ENCODE results near the gene KLHL40. TPM values are rescaled to one million over a fixed set of nuclear protein-coding genes. Genes with fewer than 3 reads are reported as not detected.

KLHL40 gene
- total and polyA plus RNA-seq, 2 donors (not counting 1 experiment from before 2014, with no cell fraction given) = not detected

DNA sequence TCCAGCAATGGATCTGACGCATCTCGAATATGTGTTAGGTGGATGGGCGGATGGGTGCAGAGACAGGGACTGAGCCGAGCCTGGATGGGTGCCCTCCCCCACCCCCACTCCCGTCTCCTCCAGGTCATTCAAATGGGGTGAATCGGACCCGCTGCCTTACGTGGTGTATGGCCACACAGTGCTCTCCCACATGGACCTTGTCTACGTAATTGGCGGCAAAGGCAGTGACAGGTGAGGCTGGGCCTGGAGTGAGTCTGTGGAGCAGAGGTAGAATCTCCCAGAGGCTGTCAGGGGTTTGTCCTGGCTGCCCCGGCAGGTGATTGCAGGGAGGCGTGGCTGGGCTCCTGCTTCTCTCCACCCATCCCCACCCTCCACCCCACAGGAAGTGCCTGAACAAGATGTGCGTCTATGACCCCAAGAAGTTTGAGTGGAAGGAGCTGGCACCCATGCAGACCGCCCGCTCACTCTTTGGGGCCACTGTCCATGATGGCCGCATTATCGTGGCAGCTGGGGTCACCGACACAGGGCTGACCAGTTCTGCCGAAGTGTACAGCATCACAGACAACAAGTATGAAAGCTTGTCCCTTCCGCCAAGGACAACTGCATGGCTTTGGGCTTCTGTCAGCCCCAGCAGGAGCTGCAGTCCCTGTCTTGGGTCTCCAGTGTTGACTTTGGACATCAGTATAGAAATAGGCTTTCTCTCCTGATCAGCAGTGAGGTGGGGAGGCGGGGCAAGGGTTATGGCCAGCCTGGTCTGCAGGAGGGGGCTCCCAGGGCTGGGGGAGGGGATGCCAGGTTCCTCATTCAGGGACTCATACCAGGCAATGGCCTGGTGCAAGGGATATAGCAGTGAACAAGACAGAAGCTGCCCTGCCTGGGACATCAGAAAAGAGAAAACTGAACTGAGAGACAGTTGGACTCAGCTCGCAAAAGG, 3.4 kb downstream of the KLHL40 start:
- Histone ChIP-seq H3K36me3 (replicated peaks in 1 of 2; ENCODE audit: control extremely low read depth in 1 of 2, control insufficient read depth in 1 of 2, extremely low read depth in 1 of 2, insufficient read depth in 2 of 2, low read length in 1 of 2) (no peaks in the 10 kb centered on the region), H2AFZ (ENCODE audit: insufficient read depth, low read depth, low read length, poor library complexity, severe bottlenecking) (no peak overlapping the region), H3K4me1 (ENCODE audit: control insufficient read depth in 2 of 2, insufficient read depth in 2 of 2, low read length in 2 of 2) (no peaks in the 10 kb centered on the region), H3K27me3 (replicated peaks in 1 of 4; ENCODE audit: control extremely low read depth in 1 of 4, control insufficient read depth in 3 of 4, insufficient read depth in 4 of 4, low read length in 3 of 4) (peaks cover 0 to 20% (median 0%) of the 10 kb centered on the region in 4 experiments), H3K4me3 (ENCODE audit: control extremely low read depth in 1 of 5, extremely low read depth in 1 of 5, insufficient read depth in 1 of 5, low read depth in 2 of 5, low read length in 4 of 5) (no peak overlapping the region), H3K4me2 (replicated peaks; ENCODE audit: low read depth, low read length, poor library complexity, severe bottlenecking) (no peak overlapping the region), H3K9ac (ENCODE audit: low read length) (no peak overlapping the region), H3K27ac (ENCODE audit: low read length in 2 of 2) (no peak overlapping the region), H3K79me2 (ENCODE audit: control insufficient read depth, insufficient read depth, low read length) (no peaks in the 10 kb centered on the region), H3K9me3 (ENCODE audit: control extremely low read depth in 1 of 3, control insufficient read depth in 2 of 3, insufficient read depth in 1 of 3, low read length in 2 of 3) (no peaks in the 10 kb centered on the region), H4K20me1 (ENCODE audit: control insufficient read depth, insufficient read depth, low read length, poor library complexity, severe bottlenecking) (no peaks in the 10 kb centered on the region)
- no peak for ATAC-seq (ENCODE audit: low read depth)
- ChIA-PET CTCF (no interaction called here), POLR2A (no interaction called here)
- Mint-ChIP-seq H3K4me1 (peaks cover 2% of the 10 kb centered on the region), H3K27me3 (peaks cover 21% of the 10 kb centered on the region), H3K27ac (no peak overlapping the region), H3K4me3 (no peak overlapping the region), H3K9me3 (ENCODE audit: insufficient read depth) (no peaks in the 10 kb centered on the region)
- no peak for DNase-seq
- TF ChIP-seq, protein P1, sequence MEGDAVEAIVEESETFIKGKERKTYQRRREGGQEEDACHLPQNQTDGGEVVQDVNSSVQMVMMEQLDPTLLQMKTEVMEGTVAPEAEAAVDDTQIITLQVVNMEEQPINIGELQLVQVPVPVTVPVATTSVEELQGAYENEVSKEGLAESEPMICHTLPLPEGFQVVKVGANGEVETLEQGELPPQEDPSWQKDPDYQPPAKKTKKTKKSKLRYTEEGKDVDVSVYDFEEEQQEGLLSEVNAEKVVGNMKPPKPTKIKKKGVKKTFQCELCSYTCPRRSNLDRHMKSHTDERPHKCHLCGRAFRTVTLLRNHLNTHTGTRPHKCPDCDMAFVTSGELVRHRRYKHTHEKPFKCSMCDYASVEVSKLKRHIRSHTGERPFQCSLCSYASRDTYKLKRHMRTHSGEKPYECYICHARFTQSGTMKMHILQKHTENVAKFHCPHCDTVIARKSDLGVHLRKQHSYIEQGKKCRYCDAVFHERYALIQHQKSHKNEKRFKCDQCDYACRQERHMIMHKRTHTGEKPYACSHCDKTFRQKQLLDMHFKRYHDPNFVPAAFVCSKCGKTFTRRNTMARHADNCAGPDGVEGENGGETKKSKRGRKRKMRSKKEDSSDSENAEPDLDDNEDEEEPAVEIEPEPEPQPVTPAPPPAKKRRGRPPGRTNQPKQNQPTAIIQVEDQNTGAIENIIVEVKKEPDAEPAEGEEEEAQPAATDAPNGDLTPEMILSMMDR (IDR thresholded peaks at IDR 0.05) = no peak
- TF ChIP-seq EZH2 (IDR thresholded peaks at IDR 0.05; ENCODE audit: borderline replicate concordance, insufficient read depth, low read depth, low read length, poor library complexity, severe bottlenecking) = no peak
- WGBS (ENCODE audit: insufficient coverage) = 91% methylated on average over 12 of the region's 22 CpGs
- intact Hi-C loops (cut with micrococcal nuclease) = no loop called here

DNA sequence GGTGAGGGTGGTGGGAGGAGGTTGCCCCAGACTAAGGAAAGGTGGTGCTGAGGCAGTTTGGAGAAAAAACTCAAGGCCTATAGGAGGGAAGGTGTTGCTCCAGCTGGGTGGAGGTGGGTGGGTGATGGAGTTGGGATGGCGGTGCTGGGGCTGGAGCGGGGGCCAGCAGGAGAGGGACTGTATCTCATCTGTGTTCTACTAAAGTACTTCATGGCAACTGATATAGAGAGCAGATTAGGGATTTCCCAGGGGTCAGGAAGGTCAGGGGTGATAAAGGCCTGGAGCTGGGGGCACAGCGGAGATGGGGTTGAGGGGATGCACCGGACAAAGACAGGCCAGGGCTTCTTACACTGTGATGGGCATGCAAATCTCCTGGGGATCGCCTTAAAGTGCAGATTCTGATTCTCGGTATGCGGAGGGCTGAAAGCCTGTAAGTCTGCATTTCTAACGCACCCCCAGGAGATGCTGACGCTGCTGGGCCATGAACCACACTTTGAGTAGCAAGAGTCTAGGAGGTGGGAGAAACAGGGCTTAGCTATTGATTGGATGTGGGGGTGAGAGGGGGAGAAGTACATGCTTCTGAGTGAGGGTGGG, 4.2 kb downstream of the KLHL40 start:
- Mint-ChIP-seq H3K27me3 (peaks cover 21% of the 10 kb centered on the region), H3K4me1 (peaks cover 2% of the 10 kb centered on the region), H3K4me3 (no peak overlapping the region), H3K27ac (no peak overlapping the region), H3K9me3 (ENCODE audit: insufficient read depth) (no peaks in the 10 kb centered on the region)
- TF ChIP-seq EZH2 (IDR thresholded peaks at IDR 0.05; ENCODE audit: borderline replicate concordance, insufficient read depth, low read depth, low read length, poor library complexity, severe bottlenecking) = no peak
- TF ChIP-seq, protein P1 (IDR thresholded peaks at IDR 0.05) = no peak
- Histone ChIP-seq H4K20me1 (ENCODE audit: control insufficient read depth, insufficient read depth, low read length, poor library complexity, severe bottlenecking) (no peaks in the 10 kb centered on the region), H3K9ac (ENCODE audit: low read length) (no peak overlapping the region), H3K36me3 (replicated peaks in 1 of 2; ENCODE audit: control extremely low read depth in 1 of 2, control insufficient read depth in 1 of 2, extremely low read depth in 1 of 2, insufficient read depth in 2 of 2, low read length in 1 of 2) (no peaks in the 10 kb centered on the region), H3K79me2 (ENCODE audit: control insufficient read depth, insufficient read depth, low read length) (no peaks in the 10 kb centered on the region), H3K4me1 (ENCODE audit: control insufficient read depth in 2 of 2, insufficient read depth in 2 of 2, low read length in 2 of 2) (no peaks in the 10 kb centered on the region), H3K9me3 (ENCODE audit: control extremely low read depth in 1 of 3, control insufficient read depth in 2 of 3, insufficient read depth in 1 of 3, low read length in 2 of 3) (no peaks in the 10 kb centered on the region), H3K4me2 (replicated peaks; ENCODE audit: low read depth, low read length, poor library complexity, severe bottlenecking) (no peak overlapping the region), H3K27ac (ENCODE audit: low read length in 2 of 2) (no peak overlapping the region), H2AFZ (ENCODE audit: insufficient read depth, low read depth, low read length, poor library complexity, severe bottlenecking) (no peak overlapping the region), H3K27me3 (replicated peaks in 1 of 4; ENCODE audit: control extremely low read depth in 1 of 4, control insufficient read depth in 3 of 4, insufficient read depth in 4 of 4, low read length in 3 of 4) (peaks cover 0 to 19% (median 0%) of the 10 kb centered on the region in 4 experiments), H3K4me3 (ENCODE audit: control extremely low read depth in 1 of 5, extremely low read depth in 1 of 5, insufficient read depth in 1 of 5, low read depth in 2 of 5, low read length in 4 of 5) (no peak overlapping the region)
- ChIA-PET POLR2A (no interaction called here), CTCF (no interaction called here)
- no peak for ATAC-seq (ENCODE audit: low read depth)
- WGBS (ENCODE audit: insufficient coverage) = 79% methylated on average over 9 of the region's 9 CpGs
- intact Hi-C loops (cut with micrococcal nuclease) = no loop called here
- no peak for DNase-seq

All from B cell (primary cell).